GM18508 (cell line): ENCODE measurements around the gene ST7.

Experiments used
- ATAC-seq: cut with Tn5 transposase; IDR thresholded peaks from one replicate; pipeline ENCODE4 v1.9.1; 2021; ENCODE audit warnings: moderate number of reproducible peaks; ENCODE audit not compliant: insufficient read depth, unreplicated experiment

Gene ST7

DNA sequence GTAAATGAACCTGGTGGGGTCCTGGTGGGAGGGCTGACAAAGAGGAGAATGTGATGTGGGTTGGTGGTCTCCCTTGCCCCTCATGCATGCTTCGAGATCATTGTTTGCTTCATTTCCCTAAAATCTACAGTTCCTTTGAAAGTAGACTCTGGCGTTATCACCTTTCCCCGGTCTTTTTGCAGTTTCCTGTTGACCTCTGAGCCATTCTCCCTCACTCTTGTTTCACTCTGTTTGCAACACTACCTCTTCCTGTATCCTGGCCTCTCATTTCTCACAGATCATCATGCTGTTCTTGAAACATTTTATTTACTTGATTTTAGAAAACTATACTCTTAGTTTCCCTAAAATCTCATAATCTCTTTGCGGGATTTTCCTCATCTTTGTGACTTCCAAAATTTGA is 189.8 kb downstream of the ST7 start:
- ATAC-seq, result no peak

GRCh38 chr7:117143580-117143979 is 190.3 kb downstream of the ST7 start:
- ATAC-seq, result no peak

GRCh38 chr7:117145333-117145732 is 192.0 kb downstream of the ST7 start:
- ATAC-seq, result no peak

DNA sequence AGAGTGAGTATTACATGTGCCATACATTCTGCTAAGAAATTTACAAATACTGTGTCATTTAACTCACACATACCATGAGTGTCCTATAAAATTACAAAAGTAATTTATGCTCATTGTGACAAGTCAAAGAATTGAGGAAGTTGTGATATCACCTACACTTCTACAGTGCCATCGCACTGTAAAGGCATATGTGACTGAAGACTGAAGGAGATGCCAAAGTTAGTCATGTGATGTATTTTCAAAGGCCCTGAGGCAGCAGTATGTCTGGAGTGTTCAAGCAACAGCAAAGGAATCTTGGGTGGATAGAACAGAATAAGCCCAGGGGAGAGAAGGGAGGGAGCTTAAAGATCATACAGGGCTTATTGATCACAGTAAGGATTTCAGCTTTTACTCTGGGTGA is 192.8 kb downstream of the ST7 start:
- ATAC-seq, result no peak

- ATAC-seq, result no peak
Observed at GRCh38 chr7:117146511-117146910, 193.2 kb downstream of the ST7 start.

GRCh38 chr7:117148971-117149370 is 195.7 kb downstream of the ST7 start:
- ATAC-seq, result no peak

- no peak for ATAC-seq
Observed at GRCh38 chr7:117149692-117150091, 196.4 kb downstream of the ST7 start.

- no peak for ATAC-seq
Observed at GRCh38 chr7:117152213-117153007, 199.1 kb downstream of the ST7 start.

DNA sequence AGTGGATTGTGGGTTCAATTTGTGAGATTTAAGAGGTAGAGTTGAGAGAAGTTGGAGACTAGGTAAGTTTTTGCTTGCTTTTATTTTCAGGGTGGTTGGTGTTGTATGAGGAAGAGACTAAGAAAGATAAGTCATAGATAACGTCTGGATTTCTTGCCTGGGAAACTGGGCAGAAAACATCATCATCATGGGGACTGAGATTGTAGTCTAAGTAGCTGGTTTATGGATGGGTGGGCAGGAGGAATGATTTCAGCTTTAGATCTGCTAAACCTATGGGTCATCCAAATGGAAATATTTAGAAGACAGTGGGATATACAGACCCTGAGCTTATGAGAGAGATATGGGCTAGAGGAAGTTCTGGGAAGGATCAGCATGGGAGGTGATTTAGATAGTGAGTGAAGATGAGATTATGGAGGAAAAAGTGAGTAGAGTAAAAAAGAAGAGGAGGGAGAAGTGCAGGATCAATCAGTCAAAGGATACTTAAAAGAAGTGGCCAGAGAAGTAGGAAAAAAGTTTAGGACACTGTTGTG is 199.8 kb downstream of the ST7 start:
- ATAC-seq, result no peak

GRCh38 chr7:117154721-117155120 is 201.4 kb downstream of the ST7 start:
- no peak for ATAC-seq

DNA sequence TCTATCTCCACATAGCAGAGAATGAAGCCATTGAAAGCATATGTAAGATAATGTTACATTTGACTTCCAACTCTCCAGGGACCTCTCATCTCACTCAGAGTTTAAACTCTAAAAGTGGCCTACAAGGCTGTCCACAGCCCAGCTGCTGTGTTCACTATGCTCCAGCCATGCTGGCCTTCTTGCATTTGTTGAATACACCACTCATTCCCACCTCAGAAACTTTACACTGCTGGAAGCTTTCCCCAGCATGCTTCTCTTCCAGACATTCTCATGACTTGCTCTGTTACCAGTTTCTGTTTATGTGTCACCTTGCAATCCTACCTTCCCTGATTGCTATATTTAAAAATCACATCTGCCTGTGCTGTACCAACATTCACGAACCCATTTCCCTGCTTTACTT is 202.4 kb downstream of the ST7 start:
- ATAC-seq, result no peak

DNA sequence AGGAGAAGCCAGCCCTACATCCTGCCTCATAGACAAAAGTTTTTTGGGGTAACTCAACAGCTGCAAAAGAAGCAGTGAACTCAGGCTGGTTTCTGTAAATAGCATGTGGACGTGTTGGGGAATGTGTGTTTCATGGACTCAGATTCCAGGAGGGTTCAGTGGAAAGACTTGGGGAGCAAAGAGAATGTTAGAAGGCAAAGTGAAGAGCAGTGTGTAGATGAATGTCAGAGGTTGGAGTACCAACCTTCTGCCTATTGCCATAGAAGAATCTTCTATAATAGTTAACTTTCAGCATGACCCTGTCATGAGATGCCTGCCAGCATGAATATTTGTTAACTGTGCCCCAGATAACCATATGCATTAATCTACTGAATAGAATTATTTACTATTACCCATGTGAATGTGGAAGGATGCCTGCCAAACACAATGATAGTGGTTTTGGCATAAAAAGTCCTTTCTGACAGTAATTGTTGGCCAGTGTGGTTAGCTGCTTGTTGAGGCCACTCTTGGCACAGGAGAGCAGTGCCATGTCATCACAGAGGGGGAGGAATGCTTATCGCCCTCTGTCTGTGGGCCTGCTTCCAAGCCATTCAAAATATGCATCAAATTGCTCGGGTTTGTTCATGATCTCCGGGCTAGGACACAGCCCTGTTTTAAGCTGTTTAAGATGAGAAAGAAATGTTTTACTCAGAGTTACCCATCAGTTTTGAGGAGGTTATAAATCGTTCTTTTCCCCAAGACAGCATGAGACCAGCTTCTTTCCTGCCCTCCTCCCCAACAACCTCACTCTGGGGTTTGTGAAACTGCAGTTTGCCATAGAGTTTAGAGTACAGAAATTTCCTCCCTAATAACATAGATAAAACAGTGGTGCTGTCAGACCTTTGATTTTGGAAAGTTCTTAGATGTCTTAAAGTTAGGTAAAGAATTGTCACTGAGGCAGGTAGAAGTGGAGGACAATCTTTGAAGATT is 204.2 kb downstream of the ST7 start:
- ATAC-seq, result no peak

- ATAC-seq, result no peak
Observed at GRCh38 chr7:117158941-117159697, 205.8 kb downstream of the ST7 start.

GRCh38 chr7:117163101-117163500 is 209.8 kb downstream of the ST7 start:
- ATAC-seq, result no peak

GRCh38 chr7:117164620-117165019 is 211.3 kb downstream of the ST7 start:
- ATAC-seq, result no peak

- ATAC-seq, result no peak
Observed at GRCh38 chr7:117165656-117166055, 212.4 kb downstream of the ST7 start.

DNA sequence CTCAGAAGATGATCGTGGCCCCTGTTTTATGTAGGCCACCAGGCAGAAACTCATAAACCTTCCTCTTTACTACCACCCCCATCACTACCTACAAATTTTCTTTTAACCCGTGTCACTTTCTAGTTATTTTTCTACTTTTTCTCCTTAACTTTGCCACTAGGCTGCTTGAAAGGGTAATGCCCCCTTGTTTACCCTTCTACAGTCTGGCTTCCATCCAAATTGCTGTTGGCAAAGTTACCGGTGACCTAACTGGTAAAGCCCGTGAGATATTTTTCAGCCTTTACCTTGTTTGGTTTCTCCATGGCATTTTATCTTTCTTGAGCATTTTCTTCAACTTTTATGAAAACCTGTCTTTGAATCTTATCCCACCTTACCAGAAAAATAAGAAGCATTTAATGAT is 216.6 kb downstream of the ST7 start:
- no peak for ATAC-seq

GRCh38 chr7:117171106-117171505 is 217.8 kb downstream of the ST7 start:
- no peak for ATAC-seq

DNA sequence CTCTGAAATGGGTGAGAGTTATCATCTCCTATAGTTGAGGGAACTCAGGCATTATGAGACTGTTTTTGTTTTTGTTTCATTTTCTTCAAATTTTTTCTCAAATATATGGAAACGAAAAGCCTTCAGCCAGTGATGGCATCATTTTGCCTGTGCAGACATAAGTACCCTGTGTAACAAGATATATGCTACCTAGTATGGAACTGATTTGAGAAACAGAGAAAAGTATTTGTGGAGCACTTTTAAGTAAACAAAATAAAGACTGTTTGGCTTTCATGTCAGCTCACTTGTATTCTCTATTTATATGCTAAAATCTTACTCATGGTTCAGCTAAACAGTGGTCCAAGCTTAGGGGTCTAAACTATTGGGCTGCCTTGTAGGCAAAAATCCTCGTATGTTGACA is 219.0 kb downstream of the ST7 start:
- ATAC-seq, result no peak

- no peak for ATAC-seq
Observed at GRCh38 chr7:117173035-117173770, 219.9 kb downstream of the ST7 start.
